K562 (cell line): ENCODE results near the gene IL12A. TPM values are rescaled to one million over a fixed set of nuclear protein-coding genes. Genes with fewer than 3 reads are reported as not detected.

Source experiments
- ATAC-seq: fragments of 200-7000 bp; cut with Tn5 transposase; 3 replicates; pipeline ENCODE4 v1.9.1; 2020; ENCODE audit warnings: moderate library complexity
- BruUV-seq: library from RNA; stranded (reverse); fragments of 400-500 nt; replicated peaks from 2 replicates; lab custom pipeline; 2021; lab: Mats Ljungman, UMichigan
- CTCF ChIA-PET: fragments of 300-600 bp; formaldehyde crosslinking; extraction: SDS; loops from one replicate; lab custom pipeline; 2021; ENCODE audit warnings: low intra/inter-chr PET ratio; lab: Yijun Ruan, JAX
- POLR2A ChIA-PET: fragments of 300-600, 350-650 bp; sonication (Branson Sonifier 250); formaldehyde crosslinking; extraction: SDS; loops from one replicate; lab custom pipeline; 2021; ENCODE audit warnings: antibody characterized with exemption, inconsistent platforms; lab: Yijun Ruan, JAX
- DNase-seq, 4 experiments: peaks; one replicate each; pipeline versions ENCODE4 v3.0.0 to v3.0.0-alpha.2; 2011 to 2018; ENCODE audit warnings: low spot score in 3 of 4, mixed read lengths in 3 of 4; ENCODE audit errors: extremely low read depth in 1 of 4
- FAIRE-seq: peaks from 2 replicates; lab custom pipeline; 2011; peaks lifted over from hg19 to GRCh38; lab: Jason Lieb, UNC
- H2AFZ ChIP-seq: 2 replicates; pipeline ENCODE4 v1.6.0; 2011; ENCODE audit warnings: low read depth, low read length, control low read depth, inconsistent platforms
- H3K27ac ChIP-seq: fragments of 200-600 bp; 3 replicates; pipeline ENCODE4 v1.8.0; 2011; ENCODE audit warnings: low read depth, mild to moderate bottlenecking, control low read depth, inconsistent platforms, low read length, moderate library complexity, mixed read lengths; ENCODE audit errors: extremely low read depth
- H3K27me3 ChIP-seq, 2 experiments: fragments of 300-600 bp in 1 of 2; 2 replicates in 1 of 2; 3 replicates in 1 of 2; pipeline versions ENCODE4 v1.6.0 to v1.8.0; 2011; ENCODE audit warnings: inconsistent platforms in 2 of 2, low read length in 2 of 2, mild to moderate bottlenecking in 1 of 2, mixed read lengths in 1 of 2, moderate library complexity in 1 of 2; ENCODE audit not compliant: control insufficient read depth in 2 of 2, insufficient read depth in 2 of 2
- H3K36me3 ChIP-seq: fragments of 300-600 bp; 3 replicates; pipeline ENCODE4 v1.8.0; 2011; ENCODE audit warnings: mild to moderate bottlenecking, low read length, inconsistent platforms; ENCODE audit not compliant: control insufficient read depth, insufficient read depth
- H3K4me1 ChIP-seq, 2 experiments: fragments of 200-600 bp in 1 of 2; replicated peaks in 1 of 2; 2 replicates in 1 of 2; 3 replicates in 1 of 2; pipeline versions ENCODE4 v1.5.1 to v1.8.0; 2011; ENCODE audit warnings: inconsistent platforms in 2 of 2, low read length in 2 of 2, mild to moderate bottlenecking in 1 of 2, mixed read lengths in 1 of 2, moderate library complexity in 1 of 2; ENCODE audit not compliant: control insufficient read depth in 2 of 2, insufficient read depth in 2 of 2
- H3K4me2 ChIP-seq: 2 replicates; pipeline ENCODE4 v1.6.1; 2011; ENCODE audit warnings: low read length, control low read depth, inconsistent platforms, mixed read lengths; ENCODE audit not compliant: insufficient read depth
- H3K4me3 ChIP-seq: fragments of 200-600 bp; sonication (generic), shearing (Covaris generic); 2 replicates; pipeline ENCODE4 v1.5.1; 2016; ENCODE audit warnings: control low read depth, inconsistent platforms
- H3K79me2 ChIP-seq: fragments of 200-600 bp; 3 replicates; pipeline ENCODE4 v1.8.0; 2011; ENCODE audit warnings: low read length, inconsistent platforms; ENCODE audit not compliant: control insufficient read depth, insufficient read depth
- H3K9ac ChIP-seq, 2 experiments: 2 replicates each; pipeline versions ENCODE4 v1.6.0 to v1.6.1; 2011; ENCODE audit warnings: low read depth in 2 of 2, low read length in 2 of 2, control low read depth in 1 of 2, inconsistent platforms in 1 of 2, mild to moderate bottlenecking in 1 of 2, mixed read lengths in 1 of 2; ENCODE audit not compliant: insufficient read depth in 1 of 2
- H3K9me1 ChIP-seq: one replicate; pipeline ENCODE4 v1.6.0; 2011; ENCODE audit warnings: inconsistent platforms, mild to moderate bottlenecking, low read length, moderate library complexity; ENCODE audit not compliant: control insufficient read depth, insufficient read depth
- H3K9me3 ChIP-seq: replicated peaks from 2 replicates; pipeline ENCODE4 v1.5.1; 2011; ENCODE audit warnings: low read depth, low read length, inconsistent platforms; ENCODE audit not compliant: control insufficient read depth, insufficient read depth
- H4K20me1 ChIP-seq: replicated peaks from 2 replicates; pipeline ENCODE4 v1.6.1; 2011; ENCODE audit warnings: low read length, inconsistent platforms, mixed read lengths; ENCODE audit not compliant: control insufficient read depth, insufficient read depth
- BRD9 ChIP-seq: fragments of 450-650 bp; IDR thresholded peaks from 2 replicates; pipeline ENCODE4 v1.6.1; 2018; ENCODE audit warnings: low read depth; ENCODE audit not compliant: partially characterized antibody
- CCNT2 ChIP-seq: IDR thresholded peaks from 2 replicates; pipeline ENCODE4 v1.6.1; 2011; ENCODE audit warnings: borderline replicate concordance, low read depth, mild to moderate bottlenecking, moderate library complexity, mixed read lengths, low read length; ENCODE audit not compliant: insufficient read length; ENCODE audit errors: extremely low read depth
- E2F1 ChIP-seq: sonication (generic); formaldehyde crosslinking; IDR thresholded peaks from 2 replicates; pipeline ENCODE4 v1.8.1; 2023; ENCODE audit warnings: mild to moderate bottlenecking, missing genetic modification reagents, moderate library complexity
- GMEB1 ChIP-seq: fragments of 250-450 bp; sonication (Bioruptor Pico); IDR thresholded peaks from 2 replicates; pipeline ENCODE4 v1.4.0; 2020; ENCODE audit warnings: mild to moderate bottlenecking
- PHF21A ChIP-seq: fragments of 450-650 bp; IDR thresholded peaks from 2 replicates; pipeline ENCODE4 v1.6.1; 2017; ENCODE audit warnings: low read depth, borderline replicate concordance
- TAF15 ChIP-seq: fragments of 200-400 bp; formaldehyde crosslinking; IDR thresholded peaks from 2 replicates; pipeline ENCODE4 v1.6.1; 2017; ENCODE audit warnings: mild to moderate bottlenecking, low read depth, low read length, moderate library complexity
- VEZF1 ChIP-seq: fragments of 200-800 bp; sonication (Bioruptor generic); IDR thresholded peaks from 2 replicates; pipeline ENCODE4 v1.6.1; 2017; ENCODE audit warnings: missing genetic modification characterization, missing compliant biosample characterization
- ZEB2 ChIP-seq: fragments of 450-650 bp; IDR thresholded peaks from 2 replicates; pipeline ENCODE4 v1.6.1; 2016
- ZNF184 ChIP-seq: sonication (generic); formaldehyde crosslinking; IDR thresholded peaks from 2 replicates; pipeline ENCODE4 v1.5.0; 2020; ENCODE audit warnings: missing genetic modification reagents
- ZNF740 ChIP-seq, 3 experiments: fragments of 200-800 bp in 1 of 3; sonication (Bioruptor generic) in 1 of 3; sonication (generic) in 1 of 3; formaldehyde crosslinking in 1 of 3; IDR thresholded peaks; 2 replicates each; pipeline versions ENCODE4 v1.6.1 to v1.8.0; 2016 to 2022; ENCODE audit warnings: mild to moderate bottlenecking in 2 of 3, missing compliant biosample characterization in 2 of 3, missing genetic modification characterization in 2 of 3, missing genetic modification reagents in 1 of 3
- WGBS: fragments of 100-300 bp; shearing (Covaris generic); methylation state at CpG from one replicate; pipeline ENCODE4 v1.1.6; 2016; ENCODE audit warnings: low coverage, mixed read lengths; ENCODE audit not compliant: insufficient coverage; ENCODE audit errors: missing lambda C conversion rate; 5-methylcytosine and 5-hydroxymethylcytosine counted together
- in situ Hi-C: fragments of 300-500 bp; cut with MboI; formaldehyde crosslinking; loops from 4 replicates; pipeline ENCODE4 v1.15.0; 2018; ENCODE audit warnings: inconsistent platforms, mixed read lengths
- intact Hi-C: fragments of 100-400 bp; cut with micrococcal nuclease; formaldehyde crosslinking; loops from 2 replicates; pipeline ENCODE4 v1.14.2; 2022
- polyA plus RNA-seq, 8 experiments: library from polyadenylated mRNA; depleted of rRNA in 4 of 8; stranded (reverse) in 5 of 8; unstranded in 3 of 8; fragments of >200 nt; fragmentation: Nextera tagmentation in 2 of 8; fragmentation: Illumina TruSeq in 1 of 8; extraction: Ambion mirVana in 2 of 8; extraction: Trizol in 1 of 8; gene quantifications; 2 replicates each; pipeline versions ENCODE4 v1.2.1 to v1.2.3, GENCODE V29; 2011 to 2014; ENCODE audit warnings: inconsistent platforms in 1 of 8, missing spikeins in 1 of 8
- total RNA-seq, 7 experiments: library from RNA; depleted of rRNA in 6 of 7; stranded (reverse); fragments of >200 nt in 6 of 7; fragmentation: Illumina TruSeq in 2 of 7; extraction: Trizol in 2 of 7; gene quantifications; 2 replicates each; pipeline versions ENCODE4 v1.2.1 to v1.2.3, GENCODE V29; 2011 to 2021; ENCODE audit warnings: low replicate concordance in 1 of 7
- TF ChIP-seq, protein P1 (sequence below): fragments of 450-650 bp; conservative IDR thresholded peaks from 2 replicates; pipeline ENCODE4 v1.6.1; 2016; ENCODE audit warnings: missing genetic modification characterization, low read depth, mild to moderate bottlenecking, missing compliant biosample characterization, moderate library complexity

IL12A gene
- total and polyA plus RNA-seq, 9 of the 15 experiments (the other 6 are each of a cell fraction or from before 2014, with no cell fraction given), result not detected

- Histone ChIP-seq H3K27ac (no peak overlapping the region), H3K9me3 (no peaks in the 10 kb centered on the region), H3K4me3 (no peak overlapping the region), H2AFZ (no peak overlapping the region), H3K27me3 (no peaks in the 10 kb centered on the region), H3K79me2 (no peaks in the 10 kb centered on the region), H4K20me1 (no peaks in the 10 kb centered on the region), H3K9me1 (no peaks in the 10 kb centered on the region), H3K36me3 (no peaks in the 10 kb centered on the region), H3K4me1 (no peaks in the 10 kb centered on the region), H3K9ac (no peak overlapping the region), H3K4me2 (no peak overlapping the region)
- BruUV-seq, result no TSS peak
- in situ Hi-C loops (no loop called here), intact Hi-C loops (no loop called here)
- FAIRE-seq, result no peak
- ChIA-PET POLR2A (no interaction called here), CTCF (no interaction called here)
- TF ChIP-seq GMEB1 (CRISPR knock-in tag) (no peak), E2F1 (CRISPR knock-in tag) (no peak), ZEB2 (no peak), TAF15 (no peak), BRD9 (no peak), PHF21A (no peak), ZNF740 (CRISPR knock-in tag; IDR thresholded peaks at IDR 0.05) (no peak), ZNF740 (tag; IDR thresholded peaks at IDR 0.05) (no peak), ZNF184 (CRISPR knock-in tag) (no peak), VEZF1 (CRISPR knock-in tag) (no peak), CCNT2 (no peak)
- TF ChIP-seq, protein P1, sequence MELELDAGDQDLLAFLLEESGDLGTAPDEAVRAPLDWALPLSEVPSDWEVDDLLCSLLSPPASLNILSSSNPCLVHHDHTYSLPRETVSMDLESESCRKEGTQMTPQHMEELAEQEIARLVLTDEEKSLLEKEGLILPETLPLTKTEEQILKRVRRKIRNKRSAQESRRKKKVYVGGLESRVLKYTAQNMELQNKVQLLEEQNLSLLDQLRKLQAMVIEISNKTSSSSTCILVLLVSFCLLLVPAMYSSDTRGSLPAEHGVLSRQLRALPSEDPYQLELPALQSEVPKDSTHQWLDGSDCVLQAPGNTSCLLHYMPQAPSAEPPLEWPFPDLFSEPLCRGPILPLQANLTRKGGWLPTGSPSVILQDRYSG (tag), result no peak
- ATAC-seq, result no peak
- DNase-seq, result no peak
- under 1% methylated on average over 11 of the region's 11 CpGs for WGBS
These were observed 28.2 kb upstream of the IL12A start for GRCh38 chr3:159960188-159961148.
